H9 (cell line): ENCODE results near the gene TERT. TPM values are rescaled to one million over a fixed set of nuclear protein-coding genes. Genes with fewer than 3 reads are reported as not detected.

Source experiments
- DNase-seq: peaks from one replicate; pipeline ENCODE4 v3.0.0-alpha.2; 2017
- H2AFZ ChIP-seq: one replicate; pipeline ENCODE4 v1.6.1; 2013; ENCODE audit warnings: mild to moderate bottlenecking, low read length, control low read depth, moderate library complexity
- H2AK5ac ChIP-seq: 2 replicates; pipeline ENCODE4 v1.6.1; 2013; ENCODE audit warnings: low read length, control low read depth, mixed read lengths; ENCODE audit not compliant: insufficient read length
- H2BK120ac ChIP-seq: one replicate; pipeline ENCODE4 v1.6.1; 2013; ENCODE audit warnings: low read depth, mild to moderate bottlenecking, low read length, control low read depth, inconsistent platforms; ENCODE audit not compliant: poor library complexity, severe bottlenecking
- H2BK12ac ChIP-seq: 2 replicates; pipeline ENCODE4 v1.6.1; 2013; ENCODE audit warnings: low read length, control low read depth, mixed read lengths, low read depth; ENCODE audit not compliant: insufficient read length
- H2BK15ac ChIP-seq: 2 replicates; pipeline ENCODE4 v1.6.1; 2013; ENCODE audit warnings: low read depth, low read length, control low read depth
- H2BK20ac ChIP-seq: one replicate; pipeline ENCODE4 v1.6.1; 2013; ENCODE audit warnings: low read depth, mild to moderate bottlenecking, low read length, control low read depth, inconsistent platforms; ENCODE audit not compliant: poor library complexity, severe bottlenecking
- H2BK5ac ChIP-seq: 2 replicates; pipeline ENCODE4 v1.6.1; 2013; ENCODE audit warnings: low read length, control low read depth, mixed read lengths; ENCODE audit not compliant: insufficient read length
- H3K14ac ChIP-seq: 2 replicates; pipeline ENCODE4 v1.6.1; 2013; ENCODE audit warnings: low read length, control low read depth; ENCODE audit not compliant: insufficient read depth
- H3K18ac ChIP-seq: 2 replicates; pipeline ENCODE4 v1.6.1; 2013; ENCODE audit warnings: low read depth, mild to moderate bottlenecking, mixed read lengths, low read length, control low read depth; ENCODE audit not compliant: insufficient read length
- H3K23ac ChIP-seq: 2 replicates; pipeline ENCODE4 v1.6.1; 2013; ENCODE audit warnings: low read length, control low read depth, mixed read lengths, low read depth; ENCODE audit not compliant: insufficient read length
- H3K23me2 ChIP-seq: 2 replicates; pipeline ENCODE4 v1.6.1; 2013; ENCODE audit warnings: low read depth, mild to moderate bottlenecking, mixed read lengths, low read length, control low read depth; ENCODE audit not compliant: insufficient read length, poor library complexity, severe bottlenecking
- H3K27ac ChIP-seq: 2 replicates; pipeline ENCODE4 v1.5.1; 2013; ENCODE audit warnings: low read length, control low read depth, mixed read lengths, low read depth; ENCODE audit not compliant: insufficient read length
- H3K27me3 ChIP-seq: 2 replicates; pipeline ENCODE4 v1.6.1; 2013; ENCODE audit warnings: low read length, control low read depth, inconsistent platforms; ENCODE audit not compliant: insufficient read depth
- H3K4ac ChIP-seq: 2 replicates; pipeline ENCODE4 v1.6.1; 2013; ENCODE audit warnings: low read depth, mild to moderate bottlenecking, control low read depth, inconsistent platforms, low read length, moderate library complexity
- H3K4me1 ChIP-seq: 2 replicates; pipeline ENCODE4 v1.6.1; 2013; ENCODE audit warnings: low read length, control low read depth, inconsistent platforms; ENCODE audit not compliant: insufficient read depth
- H3K4me2 ChIP-seq: 2 replicates; pipeline ENCODE4 v1.6.1; 2013; ENCODE audit warnings: low read length, control low read depth, mixed read lengths; ENCODE audit not compliant: insufficient read length, insufficient read depth
- H3K56ac ChIP-seq: 2 replicates; pipeline ENCODE4 v1.6.1; 2013; ENCODE audit warnings: low read depth, mild to moderate bottlenecking, mixed read lengths, low read length, control low read depth; ENCODE audit not compliant: insufficient read length
- H3K79me1 ChIP-seq: 2 replicates; pipeline ENCODE4 v1.6.1; 2013; ENCODE audit warnings: low read depth, mild to moderate bottlenecking, moderate library complexity, low read length, control low read depth, inconsistent platforms; ENCODE audit not compliant: insufficient read depth, poor library complexity, severe bottlenecking
- H3K79me2 ChIP-seq: 2 replicates; pipeline ENCODE4 v1.6.1; 2013; ENCODE audit warnings: low read length, control low read depth, inconsistent platforms; ENCODE audit not compliant: insufficient read depth
- H3K9ac ChIP-seq: 2 replicates; pipeline ENCODE4 v1.6.1; 2013; ENCODE audit warnings: low read length, control low read depth, mixed read lengths; ENCODE audit not compliant: insufficient read length; ENCODE audit errors: extremely low read depth
- H3K9me3 ChIP-seq: one replicate; pipeline ENCODE4 v1.6.1; 2013; ENCODE audit warnings: low read depth, low read length, inconsistent platforms; ENCODE audit not compliant: control insufficient read depth
- H3T11ph ChIP-seq: one replicate; pipeline ENCODE4 v1.6.1; 2013; ENCODE audit warnings: mild to moderate bottlenecking, low read length, control low read depth, inconsistent platforms
- H4K20me1 ChIP-seq: one replicate; pipeline ENCODE4 v1.6.1; 2013; ENCODE audit not compliant: control insufficient read depth, insufficient read length, insufficient read depth
- H4K5ac ChIP-seq: 2 replicates; pipeline ENCODE4 v1.6.1; 2013; ENCODE audit warnings: low read depth, mild to moderate bottlenecking, mixed read lengths, low read length, control low read depth; ENCODE audit not compliant: insufficient read length
- H4K8ac ChIP-seq: replicated peaks from 2 replicates; pipeline ENCODE4 v1.6.1; 2013; ENCODE audit warnings: low read length, control low read depth, mixed read lengths, low read depth; ENCODE audit not compliant: insufficient read length
- H4K91ac ChIP-seq: 2 replicates; pipeline ENCODE4 v1.6.1; 2013; ENCODE audit warnings: low read depth, mild to moderate bottlenecking, moderate library complexity, mixed read lengths, low read length, control low read depth; ENCODE audit not compliant: insufficient read length
- H3K27ac Mint-ChIP-seq, 3 experiments: 2 replicates in 2 of 3; 3 replicates in 1 of 3; pipeline ENCODE4 v1.8.0; 2020 to 2021; ENCODE audit warnings: mixed read lengths in 3 of 3, mild to moderate bottlenecking in 1 of 3, moderate library complexity in 1 of 3
- H3K27me3 Mint-ChIP-seq: 2 replicates; pipeline ENCODE4 v1.8.0; 2021; ENCODE audit warnings: low read depth, mild to moderate bottlenecking, moderate library complexity, mixed read lengths
- H3K36me3 Mint-ChIP-seq, 3 experiments: 2 replicates in 2 of 3; 3 replicates in 1 of 3; pipeline ENCODE4 v1.8.0; 2020 to 2021; ENCODE audit warnings: low read depth in 3 of 3, mixed read lengths in 3 of 3; ENCODE audit not compliant: insufficient read depth in 1 of 3
- H3K4me1 Mint-ChIP-seq, 2 experiments: 2 replicates each; pipeline ENCODE4 v1.8.0; 2020; ENCODE audit warnings: mixed read lengths in 2 of 2
- H3K4me3 Mint-ChIP-seq, 2 experiments: 2 replicates in 1 of 2; 3 replicates in 1 of 2; pipeline ENCODE4 v1.8.0; 2020 to 2021; ENCODE audit warnings: mild to moderate bottlenecking in 2 of 2, mixed read lengths in 2 of 2, moderate library complexity in 1 of 2
- H3K9me3 Mint-ChIP-seq, 2 experiments: 2 replicates in 1 of 2; 3 replicates in 1 of 2; pipeline ENCODE4 v1.8.0; 2020; ENCODE audit warnings: mild to moderate bottlenecking in 2 of 2, mixed read lengths in 2 of 2, moderate library complexity in 1 of 2
- CTCF ChIP-seq: fragments of 200-600 bp; sonication (generic); conservative IDR thresholded peaks from 3 replicates; pipeline ENCODE4 v1.8.0; 2021; ENCODE audit warnings: antibody characterized with exemption, mild to moderate bottlenecking
- whole genome bisulfite sequencing: extraction: QIAGEN DNeasy Blood & Tissue Kit; methylation state at CpG from one replicate; pipeline ENCODE4 v1.1.7; 2013; ENCODE audit warnings: missing lambda C conversion rate, low lambda C conversion rate, mixed read lengths; ENCODE audit not compliant: insufficient read length; ENCODE audit errors: extremely low coverage; 5-methylcytosine and 5-hydroxymethylcytosine counted together
- total RNA-seq: library from RNA; stranded (reverse); gene quantifications from 2 replicates; pipeline ENCODE4 v1.2.1, GENCODE V29; 2021

TERT gene
- total RNA-seq, 1 experiment from 2014 or later, result 15.5 TPM

GRCh38 chr5:1264211-1264610, 30.7 kb downstream of the TERT start:
- H3K4me2 ChIP-seq, result no peak overlapping the region
- no CpG with 5 or more reads among the region's 18 CpGs for WGBS
- Mint-ChIP-seq H3K4me1 (no peaks in the 10 kb centered on the region), H3K4me3 (no peak overlapping the region), H3K36me3 (peaks cover 16 to 20% (median 17%) of the 10 kb centered on the region in 3 experiments; a peak in 6 of 7 replicates), H3K9me3 (no peaks in the 10 kb centered on the region), H3K27me3 (no peaks in the 10 kb centered on the region), H3K27ac (no peak overlapping the region)
- no peak overlapping the region for H3K27ac ChIP-seq
- H3K56ac ChIP-seq, result no peak overlapping the region
- H2AK5ac ChIP-seq, result no peak overlapping the region
- H4K8ac ChIP-seq, result no peak overlapping the region
- H3K23me2 ChIP-seq, result no peaks in the 10 kb centered on the region
- DNase-seq, result no peak
- H2BK120ac ChIP-seq, result no peak overlapping the region
- no peak overlapping the region for H3K14ac ChIP-seq
- H3K79me1 ChIP-seq, result no peaks in the 10 kb centered on the region
- no peak overlapping the region for H4K91ac ChIP-seq
- H4K5ac ChIP-seq, result no peak overlapping the region
- no peak overlapping the region for H3K23ac ChIP-seq
- H3K4ac ChIP-seq, result no peak overlapping the region
- H3K79me2 ChIP-seq, result no peaks in the 10 kb centered on the region
- H3K9me3 ChIP-seq, result peaks cover 18% of the 10 kb centered on the region
- no peaks in the 10 kb centered on the region for H3K4me1 ChIP-seq
- H2AFZ ChIP-seq, result no peak overlapping the region
- no peaks in the 10 kb centered on the region for H3K27me3 ChIP-seq
- H3K18ac ChIP-seq, result no peak overlapping the region
- H4K20me1 ChIP-seq, result no peaks in the 10 kb centered on the region
- H3K9ac ChIP-seq, result no peak overlapping the region
- no peak overlapping the region for H3T11ph ChIP-seq
- no peak overlapping the region for H2BK20ac ChIP-seq
- no peak overlapping the region for H2BK12ac ChIP-seq
- H2BK15ac ChIP-seq, result no peak overlapping the region
- no peak for TF ChIP-seq CTCF
- no peak overlapping the region for H2BK5ac ChIP-seq
